ENCODE data around the gene PLEKHM3.

Gene PLEKHM3

GRCh38 chr2:207863345-207863744 is 162.0 kb downstream of the PLEKHM3 start:
- H3K4me1 ChIP-seq (ENCODE audit: control insufficient read depth, insufficient read depth, low read depth, low read length), result peaks cover 5% of the 10 kb centered on the region
- H3K27me3 ChIP-seq (ENCODE audit: control insufficient read depth in 1 of 2, insufficient read depth in 1 of 2, low read length in 2 of 2), result no peaks in the 10 kb centered on the region
- H3K14ac ChIP-seq (ENCODE audit: low read length in 2 of 2), result no peak overlapping the region
- H3K27ac ChIP-seq (ENCODE audit: low read length, poor library complexity, severe bottlenecking), result no peak overlapping the region
- no peak overlapping the region for H3K4me3 ChIP-seq (ENCODE audit: insufficient read depth in 1 of 2, low read depth in 1 of 2, low read length in 2 of 2)
- no peak overlapping the region for H3K4me2 ChIP-seq (ENCODE audit: low read length, poor library complexity, severe bottlenecking)
- H2BK5ac ChIP-seq (ENCODE audit: low read depth, low read length, poor library complexity, severe bottlenecking), result no peak overlapping the region
- no peak overlapping the region for H2AFZ ChIP-seq (ENCODE audit: low read depth, low read length)
- 93% methylated on average over 10 of the region's 10 CpGs for WGBS
- H3K23ac ChIP-seq (ENCODE audit: low read length in 2 of 2), result no peak overlapping the region
- H3K4ac ChIP-seq (ENCODE audit: low read depth in 1 of 2, low read length in 2 of 2), result no peak overlapping the region
- H2BK15ac ChIP-seq (ENCODE audit: low read depth, poor library complexity, severe bottlenecking), result no peak overlapping the region
- H3K36me3 ChIP-seq (ENCODE audit: control insufficient read depth in 1 of 2, insufficient read depth in 2 of 2, low read depth in 1 of 2, low read length in 2 of 2), result peaks cover 0 to 10% of the 10 kb centered on the region in 2 experiments
- H3K9ac ChIP-seq (ENCODE audit: low read length), result no peak overlapping the region
- H2AK5ac ChIP-seq (ENCODE audit: low read length, severe bottlenecking), result no peak overlapping the region
- no peak for DNase-seq
- no peak overlapping the region for H2BK12ac ChIP-seq (ENCODE audit: low read length in 2 of 2)
- H2BK120ac ChIP-seq (ENCODE audit: low read depth, low read length), result no peak overlapping the region
- H3K18ac ChIP-seq (ENCODE audit: low read depth in 1 of 2, low read length in 2 of 2), result no peak overlapping the region
- H4K91ac ChIP-seq (ENCODE audit: low read length), result no peak overlapping the region
- no peaks in the 10 kb centered on the region for H3K9me3 ChIP-seq (ENCODE audit: control insufficient read depth, low read length)
- no peak overlapping the region for H4K8ac ChIP-seq (ENCODE audit: low read length)
- peaks cover 3% of the 10 kb centered on the region for H3K79me1 ChIP-seq (replicated peaks; ENCODE audit: low read length, poor library complexity, severe bottlenecking)

GRCh38 chr2:207861789-207862188 is 163.5 kb downstream of the PLEKHM3 start:
- Histone ChIP-seq H3K4me3 (ENCODE audit: insufficient read depth in 1 of 2, low read depth in 1 of 2, low read length in 2 of 2) (no peak overlapping the region), H3K27ac (ENCODE audit: low read length, poor library complexity, severe bottlenecking) (no peak overlapping the region), H3K27me3 (ENCODE audit: control insufficient read depth in 1 of 2, insufficient read depth in 1 of 2, low read length in 2 of 2) (no peaks in the 10 kb centered on the region), H3K4ac (ENCODE audit: low read depth in 1 of 2, low read length in 2 of 2) (no peak overlapping the region), H3K14ac (ENCODE audit: low read length in 2 of 2) (no peak overlapping the region), H4K8ac (ENCODE audit: low read length) (no peak overlapping the region), H2BK120ac (ENCODE audit: low read depth, low read length) (no peak overlapping the region), H3K4me1 (ENCODE audit: control insufficient read depth, insufficient read depth, low read depth, low read length) (peaks cover 5% of the 10 kb centered on the region), H3K18ac (ENCODE audit: low read depth in 1 of 2, low read length in 2 of 2) (no peak overlapping the region), H2BK15ac (ENCODE audit: low read depth, poor library complexity, severe bottlenecking) (no peak overlapping the region), H2BK12ac (ENCODE audit: low read length in 2 of 2) (no peak overlapping the region), H4K91ac (ENCODE audit: low read length) (no peak overlapping the region), H3K4me2 (ENCODE audit: low read length, poor library complexity, severe bottlenecking) (no peak overlapping the region), H2AK5ac (ENCODE audit: low read length, severe bottlenecking) (no peak overlapping the region), H2AFZ (ENCODE audit: low read depth, low read length) (no peak overlapping the region), H3K79me1 (replicated peaks; ENCODE audit: low read length, poor library complexity, severe bottlenecking) (no peaks in the 10 kb centered on the region), H2BK5ac (ENCODE audit: low read depth, low read length, poor library complexity, severe bottlenecking) (no peak overlapping the region), H3K9me3 (ENCODE audit: control insufficient read depth, low read length) (no peaks in the 10 kb centered on the region), H3K36me3 (ENCODE audit: control insufficient read depth in 1 of 2, insufficient read depth in 2 of 2, low read depth in 1 of 2, low read length in 2 of 2) (peaks cover 0 to 10% of the 10 kb centered on the region in 2 experiments), H3K9ac (ENCODE audit: low read length) (no peak overlapping the region), H3K23ac (ENCODE audit: low read length in 2 of 2) (no peak overlapping the region)
- no peak for DNase-seq
- WGBS, result 96% methylated on average over 4 of the region's 4 CpGs

GRCh38 chr2:207860685-207861084 is 164.6 kb downstream of the PLEKHM3 start:
- no peak for DNase-seq
- Histone ChIP-seq H3K4me3 (ENCODE audit: insufficient read depth in 1 of 2, low read depth in 1 of 2, low read length in 2 of 2) (no peak overlapping the region), H3K4ac (ENCODE audit: low read depth in 1 of 2, low read length in 2 of 2) (no peak overlapping the region), H2AFZ (ENCODE audit: low read depth, low read length) (no peak overlapping the region), H3K27me3 (ENCODE audit: control insufficient read depth in 1 of 2, insufficient read depth in 1 of 2, low read length in 2 of 2) (no peaks in the 10 kb centered on the region), H3K9me3 (ENCODE audit: control insufficient read depth, low read length) (no peaks in the 10 kb centered on the region), H2BK120ac (ENCODE audit: low read depth, low read length) (no peak overlapping the region), H4K91ac (ENCODE audit: low read length) (no peak overlapping the region), H2AK5ac (ENCODE audit: low read length, severe bottlenecking) (no peak overlapping the region), H3K18ac (ENCODE audit: low read depth in 1 of 2, low read length in 2 of 2) (no peak overlapping the region), H2BK5ac (ENCODE audit: low read depth, low read length, poor library complexity, severe bottlenecking) (no peak overlapping the region), H4K8ac (ENCODE audit: low read length) (no peak overlapping the region), H3K9ac (ENCODE audit: low read length) (no peak overlapping the region), H3K23ac (ENCODE audit: low read length in 2 of 2) (no peak overlapping the region), H3K4me2 (ENCODE audit: low read length, poor library complexity, severe bottlenecking) (no peak overlapping the region), H3K36me3 (ENCODE audit: control insufficient read depth in 1 of 2, insufficient read depth in 2 of 2, low read depth in 1 of 2, low read length in 2 of 2) (peaks cover 0 to 10% of the 10 kb centered on the region in 2 experiments), H3K4me1 (ENCODE audit: control insufficient read depth, insufficient read depth, low read depth, low read length) (peaks cover 5% of the 10 kb centered on the region), H2BK12ac (ENCODE audit: low read length in 2 of 2) (no peak overlapping the region), H3K79me1 (replicated peaks; ENCODE audit: low read length, poor library complexity, severe bottlenecking) (no peaks in the 10 kb centered on the region), H3K14ac (ENCODE audit: low read length in 2 of 2) (no peak overlapping the region), H3K27ac (ENCODE audit: low read length, poor library complexity, severe bottlenecking) (no peak overlapping the region), H2BK15ac (ENCODE audit: low read depth, poor library complexity, severe bottlenecking) (no peak overlapping the region)
- 93% methylated on average over 3 of the region's 3 CpGs for WGBS

GRCh38 chr2:207855591-207855990 is 169.7 kb downstream of the PLEKHM3 start:
- no peaks in the 10 kb centered on the region for H3K79me1 ChIP-seq (replicated peaks; ENCODE audit: low read length, poor library complexity, severe bottlenecking)
- H4K91ac ChIP-seq (ENCODE audit: low read length), result no peak overlapping the region
- no peaks in the 10 kb centered on the region for H3K4me1 ChIP-seq (ENCODE audit: control insufficient read depth, insufficient read depth, low read depth, low read length)
- no peak overlapping the region for H3K27ac ChIP-seq (ENCODE audit: low read length, poor library complexity, severe bottlenecking)
- H2AK5ac ChIP-seq (ENCODE audit: low read length, severe bottlenecking), result no peak overlapping the region
- no peak overlapping the region for H2BK15ac ChIP-seq (ENCODE audit: low read depth, poor library complexity, severe bottlenecking)
- no peak overlapping the region for H3K14ac ChIP-seq (ENCODE audit: low read length in 2 of 2)
- H3K9ac ChIP-seq (ENCODE audit: low read length), result no peak overlapping the region
- no peak overlapping the region for H2BK120ac ChIP-seq (ENCODE audit: low read depth, low read length)
- H2BK5ac ChIP-seq (ENCODE audit: low read depth, low read length, poor library complexity, severe bottlenecking), result no peak overlapping the region
- no peak overlapping the region for H3K4me3 ChIP-seq (ENCODE audit: insufficient read depth in 1 of 2, low read depth in 1 of 2, low read length in 2 of 2)
- no peaks in the 10 kb centered on the region for H3K27me3 ChIP-seq (ENCODE audit: control insufficient read depth in 1 of 2, insufficient read depth in 1 of 2, low read length in 2 of 2)
- no peak overlapping the region for H2BK12ac ChIP-seq (ENCODE audit: low read length in 2 of 2)
- DNase-seq, result no peak
- no peak overlapping the region for H3K18ac ChIP-seq (ENCODE audit: low read depth in 1 of 2, low read length in 2 of 2)
- no peak overlapping the region for H4K8ac ChIP-seq (ENCODE audit: low read length)
- H3K23ac ChIP-seq (ENCODE audit: low read length in 2 of 2), result no peak overlapping the region
- no peak overlapping the region for H2AFZ ChIP-seq (ENCODE audit: low read depth, low read length)
- WGBS, result 95% methylated on average over 2 of the region's 3 CpGs
- peaks cover 0 to 7% of the 10 kb centered on the region in 2 experiments for H3K36me3 ChIP-seq (ENCODE audit: control insufficient read depth in 1 of 2, insufficient read depth in 2 of 2, low read depth in 1 of 2, low read length in 2 of 2)
- no peak overlapping the region for H3K4ac ChIP-seq (ENCODE audit: low read depth in 1 of 2, low read length in 2 of 2)
- H3K9me3 ChIP-seq (ENCODE audit: control insufficient read depth, low read length), result no peaks in the 10 kb centered on the region
- H3K4me2 ChIP-seq (ENCODE audit: low read length, poor library complexity, severe bottlenecking), result no peak overlapping the region
